Measurements from ENCODE around the gene CNTNAP1.

Gene CNTNAP1

GRCh38 chr17:42695500-42695899 lies 13.2 kb downstream of the CNTNAP1 start:
- no peak for TF ChIP-seq CTCF (IDR thresholded peaks at IDR 0.05; ENCODE audit: low read depth, low read length, missing control alignments)
- H3K4me3 ChIP-seq (replicated peaks; ENCODE audit: low read depth, low read length), result no peak overlapping the region
- no peak for DNase-seq (ENCODE audit: extremely low read depth, low read depth)

- DNase-seq (ENCODE audit: extremely low read depth, low read depth), result no peak
- TF ChIP-seq CTCF (IDR thresholded peaks at IDR 0.05; ENCODE audit: low read depth, low read length, missing control alignments), result no peak
- H3K4me3 ChIP-seq (replicated peaks; ENCODE audit: low read depth, low read length), result no peak overlapping the region
Observed at GRCh38 chr17:42697108-42697811, 14.9 kb downstream of the CNTNAP1 start.

- no peak for DNase-seq (ENCODE audit: extremely low read depth, low read depth)
- TF ChIP-seq CTCF (IDR thresholded peaks at IDR 0.05; ENCODE audit: low read depth, low read length, missing control alignments), result no peak
- no peak overlapping the region for H3K4me3 ChIP-seq (replicated peaks; ENCODE audit: low read depth, low read length)
Observed at GRCh38 chr17:42698736-42699414, 16.5 kb downstream of the CNTNAP1 start.

GRCh38 chr17:42699415-42699740 lies 17.0 kb downstream of the CNTNAP1 start:
- TF ChIP-seq CTCF (IDR thresholded peaks at IDR 0.05; ENCODE audit: low read depth, low read length, missing control alignments), result no peak
- H3K4me3 ChIP-seq (replicated peaks; ENCODE audit: low read depth, low read length), result no peak overlapping the region
- DNase-seq (ENCODE audit: extremely low read depth, low read depth), result no peak

- no peak overlapping the region for H3K4me3 ChIP-seq (replicated peaks; ENCODE audit: low read depth, low read length)
- no peak for DNase-seq (ENCODE audit: extremely low read depth, low read depth)
Observed at GRCh38 chr17:42700586-42701289, 18.4 kb downstream of the CNTNAP1 start.

GRCh38 chr17:42702446-42702845 lies 20.1 kb downstream of the CNTNAP1 start:
- no peak for DNase-seq (ENCODE audit: extremely low read depth, low read depth)
- no peak overlapping the region for H3K4me3 ChIP-seq (replicated peaks; ENCODE audit: low read depth, low read length)
- TF ChIP-seq CTCF (IDR thresholded peaks at IDR 0.05; ENCODE audit: low read depth, low read length, missing control alignments), result no peak

More at GRCh38 chr17:42700586-42701289, 18.4 kb downstream of the CNTNAP1 start:
- no peak for TF ChIP-seq CTCF (IDR thresholded peaks at IDR 0.05; ENCODE audit: low read depth, low read length, missing control alignments)
